Natural killer cell treated with Interleukin-12 subunit alpha and Interleukin-12 subunit beta and Interleukin-15 and Interleukin-18, amount 100 ng/mL, for 72 hours (primary cell): ENCODE data around the gene TMEM214. TPM values are rescaled to one million over a fixed set of nuclear protein-coding genes. Genes with fewer than 3 reads are reported as not detected.

Source experiments
- ATAC-seq, 2 donors: fragments of 150-1000 bp; cut with Tn5 transposase in 1 of 2; sonication (Bioruptor Pico), chemical (Tn5 transposase) in 1 of 2; 2 replicates each; pipeline ENCODE4 v1.10.0; 2021
- DNase-seq: peaks from one replicate; pipeline ENCODE4 v3.0.0; 2022; ENCODE audit warnings: low spot score
- H3K27ac Mint-ChIP-seq, 2 donors: 1 replicate in 1 of 2; 2 replicates in 1 of 2; pipeline ENCODE4 v1.8.0; 2022; ENCODE audit warnings: mixed read lengths in 2 of 2, mild to moderate bottlenecking in 1 of 2, moderate library complexity in 1 of 2
- H3K27me3 Mint-ChIP-seq, 2 donors: 1 replicate in 1 of 2; 2 replicates in 1 of 2; pipeline ENCODE4 v1.8.0; 2022; ENCODE audit warnings: mixed read lengths in 2 of 2
- H3K36me3 Mint-ChIP-seq: one replicate; pipeline ENCODE4 v1.8.0; 2022; ENCODE audit warnings: mixed read lengths
- H3K4me1 Mint-ChIP-seq, 2 donors: 1 replicate in 1 of 2; 2 replicates in 1 of 2; pipeline ENCODE4 v1.8.0; 2022; ENCODE audit warnings: low read depth in 2 of 2, mixed read lengths in 2 of 2, mild to moderate bottlenecking in 1 of 2
- H3K4me3 Mint-ChIP-seq: one replicate; pipeline ENCODE4 v1.8.0; 2022; ENCODE audit warnings: mixed read lengths
- H3K9me3 Mint-ChIP-seq: 2 replicates; pipeline ENCODE4 v1.8.0; 2022; ENCODE audit warnings: mixed read lengths
- total RNA-seq, 2 donors: library from RNA; stranded (reverse); gene quantifications; one replicate each; pipeline ENCODE4 v1.2.3, GENCODE V29; 2022

Gene TMEM214
- total RNA-seq, 2 donors from 2014 or later: 132 to 176 TPM

DNA sequence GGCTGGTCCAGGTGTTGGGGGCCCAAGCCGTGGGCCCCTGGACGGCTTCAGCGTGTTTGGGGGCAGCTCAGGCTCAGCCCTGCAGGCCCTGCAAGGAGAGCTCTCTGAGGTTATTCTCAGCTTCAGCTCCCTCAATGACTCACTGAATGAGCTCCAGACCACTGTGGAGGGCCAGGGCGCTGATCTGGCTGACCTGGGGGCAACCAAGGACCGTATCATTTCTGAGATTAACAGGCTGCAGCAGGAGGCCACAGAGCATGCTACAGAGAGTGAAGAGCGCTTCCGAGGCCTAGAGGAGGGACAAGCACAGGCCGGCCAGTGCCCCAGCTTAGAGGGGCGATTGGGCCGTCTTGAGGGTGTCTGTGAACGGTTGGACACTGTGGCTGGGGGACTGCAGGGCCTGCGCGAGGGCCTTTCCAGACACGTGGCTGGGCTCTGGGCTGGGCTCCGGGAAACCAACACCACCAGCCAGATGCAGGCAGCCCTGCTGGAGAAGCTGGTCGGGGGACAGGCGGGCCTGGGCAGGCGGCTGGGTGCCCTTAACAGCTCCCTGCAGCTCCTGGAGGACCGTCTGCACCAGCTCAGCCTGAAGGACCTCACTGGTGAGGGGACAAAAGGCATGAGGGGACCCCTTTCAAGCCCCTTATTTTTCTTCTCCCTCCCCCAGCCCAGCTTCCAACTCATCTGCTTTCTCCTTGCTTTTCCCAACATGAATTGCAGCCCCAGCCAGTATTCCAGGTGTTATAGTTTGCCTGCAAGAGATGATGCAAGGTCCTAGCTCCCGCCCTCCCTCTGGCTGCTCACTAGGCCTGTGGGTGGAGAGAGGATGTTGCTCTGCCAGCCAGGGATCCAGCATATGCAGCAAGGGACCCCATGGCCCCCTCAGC is 50.9 kb downstream of the TMEM214 start:
- peak overlapping the region in 1 of 2 donors; percentile 37 for H3K27ac Mint-ChIP-seq
- H3K9me3 Mint-ChIP-seq: no peaks in the 10 kb centered on the region
- H3K4me3 Mint-ChIP-seq: no peak overlapping the region
- H3K36me3 Mint-ChIP-seq: no peaks in the 10 kb centered on the region
- DNase-seq (no peak), ATAC-seq (no peak)
- H3K4me1 Mint-ChIP-seq: peaks cover 18 to 34% of the 10 kb centered on the region in 2 donors
- H3K27me3 Mint-ChIP-seq: no peaks in the 10 kb centered on the region

DNA sequence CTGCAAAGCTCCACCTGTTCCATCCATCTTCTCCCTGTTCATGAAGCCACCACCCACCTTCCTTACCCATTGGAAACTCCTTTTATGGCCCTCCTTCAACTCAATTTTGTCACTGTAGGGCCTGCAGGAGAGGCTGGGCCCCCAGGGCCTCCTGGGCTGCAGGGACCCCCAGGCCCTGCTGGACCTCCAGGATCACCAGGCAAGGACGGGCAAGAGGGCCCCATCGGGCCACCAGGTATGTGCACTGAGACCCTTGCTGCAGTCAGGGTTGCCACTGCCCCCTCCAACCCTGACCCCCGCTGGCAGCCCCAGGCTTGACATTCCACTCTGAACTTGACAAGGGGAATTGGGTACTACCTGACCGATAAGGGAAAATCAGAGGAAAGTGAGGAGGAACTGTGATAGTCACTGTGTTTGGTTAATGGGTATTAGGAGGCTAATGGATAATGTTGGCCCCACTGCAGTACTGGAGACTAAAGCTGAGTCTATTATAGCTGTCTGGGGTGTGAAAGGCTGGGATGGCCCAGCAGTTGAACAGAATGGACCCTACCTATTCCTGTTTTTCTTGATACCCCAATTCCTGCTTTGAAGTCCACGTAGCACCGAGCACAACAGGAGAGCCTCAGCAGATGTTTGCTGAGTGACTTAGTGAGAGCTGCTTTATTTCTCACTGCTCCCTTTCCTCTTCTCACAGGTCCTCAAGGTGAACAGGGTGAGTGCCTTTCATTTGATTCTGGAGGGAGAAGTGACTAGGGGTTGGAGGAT is 51.7 kb downstream of the TMEM214 start:
- Mint-ChIP-seq H3K27me3 (no peaks in the 10 kb centered on the region), H3K27ac (peak overlapping the region; percentile 82 to 85), H3K4me3 (no peak overlapping the region), H3K4me1 (peaks cover 18 to 33% of the 10 kb centered on the region in 2 donors), H3K36me3 (no peaks in the 10 kb centered on the region), H3K9me3 (no peaks in the 10 kb centered on the region)
- ATAC-seq (no peak), DNase-seq (no peak)

DNA sequence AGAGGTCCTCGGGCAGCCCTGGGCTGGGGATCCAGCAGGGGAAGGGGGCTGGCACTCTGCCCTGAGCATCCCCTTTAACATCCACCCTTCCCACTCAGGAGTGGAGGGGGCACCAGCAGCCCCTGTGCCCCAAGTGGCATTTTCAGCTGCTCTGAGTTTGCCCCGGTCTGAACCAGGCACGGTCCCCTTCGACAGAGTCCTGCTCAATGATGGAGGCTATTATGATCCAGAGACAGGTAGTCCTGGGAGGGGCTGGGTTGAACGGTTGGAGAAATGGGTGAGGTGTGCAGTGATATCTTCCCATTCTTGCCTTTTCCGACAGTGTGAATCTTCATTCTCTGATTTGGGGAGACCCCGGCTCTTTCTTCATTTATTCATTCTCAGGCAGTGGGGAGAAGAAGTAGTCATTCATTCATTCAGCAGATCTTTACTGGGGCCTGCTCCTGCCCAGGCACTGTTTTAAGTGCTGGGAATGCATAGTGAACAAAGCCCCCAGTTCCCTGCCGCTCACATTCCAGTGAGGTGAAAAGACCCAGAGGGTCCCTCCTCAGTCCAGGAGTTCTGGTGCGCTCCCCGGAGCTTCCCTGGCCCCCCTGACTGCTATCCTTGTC is 52.4 kb downstream of the TMEM214 start:
- Mint-ChIP-seq H3K4me3 (peak overlapping the region; percentile 81), H3K4me1 (peaks cover 18 to 34% of the 10 kb centered on the region in 2 donors), H3K27ac (peak overlapping the region; percentile 82 to 85), H3K36me3 (no peaks in the 10 kb centered on the region), H3K27me3 (no peaks in the 10 kb centered on the region), H3K9me3 (no peaks in the 10 kb centered on the region)
- no peak for DNase-seq
- no peak for ATAC-seq

DNA sequence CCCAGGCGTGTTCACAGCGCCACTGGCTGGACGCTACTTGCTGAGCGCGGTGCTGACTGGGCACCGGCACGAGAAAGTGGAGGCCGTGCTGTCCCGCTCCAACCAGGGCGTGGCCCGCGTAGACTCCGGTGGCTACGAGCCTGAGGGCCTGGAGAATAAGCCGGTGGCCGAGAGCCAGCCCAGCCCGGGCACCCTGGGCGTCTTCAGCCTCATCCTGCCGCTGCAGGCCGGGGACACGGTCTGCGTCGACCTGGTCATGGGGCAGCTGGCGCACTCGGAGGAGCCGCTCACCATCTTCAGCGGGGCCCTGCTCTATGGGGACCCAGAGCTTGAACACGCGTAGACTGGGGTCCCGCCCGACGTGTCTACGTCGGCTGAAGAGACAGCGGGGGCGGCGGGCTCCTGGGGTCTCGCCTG is 52.9 kb downstream of the TMEM214 start:
- H3K27me3 Mint-ChIP-seq: no peaks in the 10 kb centered on the region
- no peaks in the 10 kb centered on the region for H3K9me3 Mint-ChIP-seq
- no peaks in the 10 kb centered on the region for H3K36me3 Mint-ChIP-seq
- H3K27ac Mint-ChIP-seq: peak overlapping the region; percentile 82 to 85
- peak; percentile 0 to 1 for ATAC-seq
- peaks cover 18 to 31% of the 10 kb centered on the region in 2 donors for H3K4me1 Mint-ChIP-seq
- peak overlapping the region; percentile 81 for H3K4me3 Mint-ChIP-seq
- DNase-seq: no peak

DNA sequence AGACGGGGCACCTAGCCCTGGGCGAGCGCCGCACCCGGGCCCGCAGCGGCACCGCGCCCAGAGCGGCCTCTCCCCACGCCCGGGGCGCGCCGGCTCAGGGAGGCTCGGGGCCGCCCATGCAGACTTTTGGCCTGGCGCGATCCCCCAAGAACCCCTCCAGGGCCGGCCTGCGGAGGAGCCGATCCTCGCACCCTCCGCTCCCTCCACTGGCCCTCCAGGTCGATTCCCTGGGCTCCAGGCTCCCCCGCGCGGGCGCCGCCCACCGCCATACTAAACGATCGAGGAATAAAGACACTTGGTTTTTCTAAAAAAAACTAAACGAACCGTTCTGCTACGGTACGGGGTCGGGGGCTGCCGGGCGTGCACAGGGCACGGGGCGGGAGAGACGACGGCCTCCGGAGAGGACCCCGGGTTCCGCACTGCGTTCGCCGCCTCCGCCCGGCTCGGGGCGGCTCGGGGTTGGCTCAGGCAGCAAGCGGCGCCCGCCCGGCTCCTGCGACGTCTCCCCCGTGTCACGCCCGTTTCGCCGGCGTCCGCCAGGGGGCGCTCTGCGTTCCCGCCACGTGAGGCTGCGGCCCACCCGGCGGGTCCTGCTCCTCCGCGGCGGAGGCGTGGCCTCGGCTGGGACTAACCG is 53.4 kb downstream of the TMEM214 start:
- Mint-ChIP-seq H3K4me1 (peaks cover 12 to 27% of the 10 kb centered on the region in 2 donors), H3K27ac (peak overlapping the region; percentile 39 to 82), H3K4me3 (peak overlapping the region; percentile 81), H3K9me3 (no peaks in the 10 kb centered on the region), H3K36me3 (no peaks in the 10 kb centered on the region), H3K27me3 (no peaks in the 10 kb centered on the region)
- ATAC-seq (peak; percentile 96), DNase-seq (peak; percentile 98)

DNA sequence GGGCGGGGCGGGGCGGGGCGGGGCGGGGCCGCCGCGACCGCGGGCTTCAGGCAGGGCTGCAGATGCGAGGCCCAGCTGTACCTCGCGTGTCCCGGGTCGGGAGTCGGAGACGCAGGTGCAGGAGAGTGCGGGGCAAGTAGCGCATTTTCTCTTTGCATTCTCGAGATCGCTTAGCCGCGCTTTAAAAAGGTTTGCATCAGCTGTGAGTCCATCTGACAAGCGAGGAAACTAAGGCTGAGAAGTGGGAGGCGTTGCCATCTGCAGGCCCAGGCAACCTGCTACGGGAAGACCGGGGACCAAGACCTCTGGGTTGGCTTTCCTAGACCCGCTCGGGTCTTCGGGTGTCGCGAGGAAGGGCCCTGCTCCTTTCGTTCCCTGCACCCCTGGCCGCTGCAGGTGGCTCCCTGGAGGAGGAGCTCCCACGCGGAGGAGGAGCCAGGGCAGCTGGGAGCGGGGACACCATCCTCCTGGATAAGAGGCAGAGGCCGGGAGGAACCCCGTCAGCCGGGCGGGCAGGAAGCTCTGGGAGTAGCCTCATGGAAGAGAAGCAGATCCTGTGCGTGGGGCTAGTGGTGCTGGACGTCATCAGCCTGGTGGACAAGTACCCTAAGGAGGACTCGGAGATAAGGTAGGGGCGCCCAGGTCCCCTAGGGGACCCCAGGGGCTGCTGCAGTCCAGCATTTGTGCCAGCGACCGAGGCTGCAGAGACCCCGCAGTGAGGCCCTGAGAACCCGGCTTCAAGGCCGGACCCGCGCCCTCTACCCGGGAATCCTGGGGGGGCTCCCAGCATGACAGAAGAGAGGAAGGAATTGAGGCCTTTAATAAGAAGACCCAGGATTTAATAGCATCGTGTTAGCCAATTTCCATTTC is 54.2 kb downstream of the TMEM214 start, which contains the start of gene KHK:
KHK (plus strand) TSS at position 49 of the 870 bp plus-strand sequence; CDS start at position 537, 488 bp downstream.
- Mint-ChIP-seq H3K36me3 (no peaks in the 10 kb centered on the region), H3K27ac (peak within 1 kb of the TSS; percentile 82 to 85), H3K4me3 (peak within 1 kb of the TSS; percentile 81), H3K9me3 (no peaks in the 10 kb centered on the region), H3K27me3 (no peaks in the 10 kb centered on the region), H3K4me1 (peaks cover 7 to 23% of the 10 kb centered on the region in 2 donors)
- DNase-seq (no peak), ATAC-seq (peak in 1 of 2 donors; percentile 0)

DNA sequence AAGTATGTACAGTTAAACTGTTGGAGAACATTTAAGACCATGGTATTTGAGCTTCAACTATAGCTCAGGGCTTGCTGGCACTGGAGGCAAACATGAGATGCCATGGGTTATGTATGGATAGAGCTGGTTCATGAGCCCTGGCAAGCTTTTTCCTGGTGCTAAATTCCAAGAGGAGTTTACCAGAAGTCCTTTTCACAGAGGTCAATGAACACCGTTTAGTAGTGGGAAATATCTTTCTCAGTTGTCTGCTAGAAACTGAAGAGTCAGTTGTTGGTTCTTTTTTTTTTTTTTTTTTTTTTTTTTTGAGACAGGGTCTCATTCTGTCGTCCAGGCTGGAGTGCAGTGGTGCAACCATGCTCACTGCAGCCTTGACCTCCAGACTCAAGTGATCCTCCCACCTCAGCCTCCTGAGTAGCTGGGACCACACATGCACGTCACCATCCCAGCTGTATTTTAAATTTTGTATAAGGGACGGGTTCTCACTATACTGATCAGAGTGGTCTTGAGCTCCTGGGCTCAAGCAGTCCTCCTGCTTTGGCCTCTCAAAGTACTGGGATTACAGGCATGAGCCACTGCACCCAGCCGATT is 55.2 kb downstream of the TMEM214 start:
- Mint-ChIP-seq H3K4me3 (peak overlapping the region; percentile 81), H3K27ac (no peak overlapping the region), H3K4me1 (peaks cover 7 to 23% of the 10 kb centered on the region in 2 donors), H3K9me3 (no peaks in the 10 kb centered on the region), H3K36me3 (no peaks in the 10 kb centered on the region), H3K27me3 (no peaks in the 10 kb centered on the region)
- DNase-seq (no peak), ATAC-seq (no peak)

DNA sequence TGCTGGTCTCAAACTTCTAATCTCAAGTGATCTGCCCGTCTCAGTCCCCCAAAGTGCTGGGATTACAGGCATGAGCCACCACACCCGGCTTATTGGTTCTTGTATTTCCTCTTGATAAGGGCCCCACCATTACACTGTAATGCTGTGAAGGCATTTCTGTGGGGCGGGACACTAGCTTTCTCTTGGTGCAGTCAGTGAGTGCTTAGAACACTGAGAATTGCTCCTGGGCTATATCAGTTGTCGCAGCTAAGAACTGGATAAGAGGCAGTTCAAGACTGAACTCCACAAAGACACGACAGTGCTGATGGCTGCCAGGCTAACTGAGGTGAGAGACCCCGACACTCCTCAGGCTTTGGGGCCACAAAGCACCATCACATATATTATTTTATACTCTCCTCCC is 55.9 kb downstream of the TMEM214 start:
- H3K9me3 Mint-ChIP-seq: no peaks in the 10 kb centered on the region
- H3K36me3 Mint-ChIP-seq: no peaks in the 10 kb centered on the region
- H3K27me3 Mint-ChIP-seq: no peaks in the 10 kb centered on the region
- ATAC-seq: no peak
- DNase-seq: no peak
- no peak overlapping the region for H3K4me3 Mint-ChIP-seq
- no peak overlapping the region for H3K27ac Mint-ChIP-seq
- H3K4me1 Mint-ChIP-seq: peaks cover 7 to 20% of the 10 kb centered on the region in 2 donors

DNA sequence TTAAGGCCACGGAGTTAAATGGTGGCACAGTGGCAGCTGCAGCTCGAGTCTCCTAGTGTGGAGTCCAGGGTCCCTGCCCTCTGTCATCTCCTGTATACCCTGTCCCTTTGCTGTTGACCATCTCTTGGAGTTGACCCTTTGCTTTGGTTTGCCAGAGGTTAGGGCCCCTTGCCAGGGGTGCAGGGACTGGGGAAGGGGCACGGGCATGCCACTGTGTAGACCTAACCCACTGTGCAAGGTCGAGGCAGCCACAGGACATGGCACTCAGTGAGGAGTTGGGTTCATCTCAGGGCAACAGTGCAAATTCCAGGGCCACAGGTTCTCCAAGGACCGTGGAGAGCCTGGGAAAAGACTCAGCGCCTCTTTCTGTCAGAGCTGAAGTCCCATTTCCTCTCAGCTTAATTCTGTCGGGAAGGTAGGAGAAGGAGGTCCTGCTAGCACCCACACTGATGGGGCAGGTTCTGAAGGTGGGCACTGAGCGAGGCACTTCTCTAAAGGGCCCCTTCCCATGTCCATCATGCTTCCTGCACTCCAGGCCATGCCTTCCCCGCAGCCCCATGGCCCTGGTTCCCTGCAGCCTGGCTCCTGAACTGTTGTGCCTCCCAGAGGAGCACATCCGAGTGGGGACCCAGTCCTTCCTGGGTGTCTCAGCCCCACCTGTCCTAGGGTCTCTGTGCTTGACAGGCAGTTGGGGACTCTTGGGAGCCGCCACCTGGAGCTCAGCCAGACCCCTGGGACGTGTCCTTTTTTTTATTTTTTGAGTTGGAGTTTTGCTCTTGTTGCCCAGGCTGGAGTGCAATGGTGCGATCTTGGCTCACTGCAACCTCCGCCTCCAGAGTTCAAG is 56.6 kb downstream of the TMEM214 start:
- H3K36me3 Mint-ChIP-seq: no peaks in the 10 kb centered on the region
- H3K27me3 Mint-ChIP-seq: no peaks in the 10 kb centered on the region
- H3K9me3 Mint-ChIP-seq: no peaks in the 10 kb centered on the region
- no peak overlapping the region for H3K4me3 Mint-ChIP-seq
- DNase-seq (no peak), ATAC-seq (no peak)
- no peak overlapping the region for H3K27ac Mint-ChIP-seq
- peaks cover 7 to 16% of the 10 kb centered on the region in 2 donors for H3K4me1 Mint-ChIP-seq
